HG02571 (cell line): ENCODE measurements around the gene ATF4.
"Not testable (repeated sequence)": the region's sequence is repeated elsewhere in the genome, so short reads cannot be mapped to it uniquely, and the experiment has no call there.

ENCODE experiments used
- ATAC-seq: cut with Tn5 transposase; IDR thresholded peaks from one replicate; pipeline ENCODE4 v1.9.1; 2021; ENCODE audit warnings: mild to moderate bottlenecking, moderate library complexity; ENCODE audit not compliant: unreplicated experiment

ATF4 gene

GRCh38 chr22:39489094-39490068 is 31.0 kb upstream of the ATF4 start:
- no peak for ATAC-seq

GRCh38 chr22:39490135-39490798 is 30.1 kb upstream of the ATF4 start:
- peak; percentile 79 for ATAC-seq

GRCh38 chr22:39490966-39491680 is 29.2 kb upstream of the ATF4 start:
- ATAC-seq = no peak

- no peak for ATAC-seq
Observed at GRCh38 chr22:39491696-39492095, 28.7 kb upstream of the ATF4 start.

- no peak for ATAC-seq
Observed at GRCh38 chr22:39492186-39492585, 28.2 kb upstream of the ATF4 start.

- ATAC-seq = no peak
Observed at GRCh38 chr22:39493759-39494158, 26.6 kb upstream of the ATF4 start.

- no peak for ATAC-seq
Observed at GRCh38 chr22:39494471-39495120, 25.8 kb upstream of the ATF4 start.

GRCh38 chr22:39496131-39496838 is 24.1 kb upstream of the ATF4 start:
- no peak for ATAC-seq

GRCh38 chr22:39497429-39497828 is 22.9 kb upstream of the ATF4 start:
- ATAC-seq = no peak

GRCh38 chr22:39498368-39498767 is 22.0 kb upstream of the ATF4 start:
- no peak for ATAC-seq

- no peak for ATAC-seq
Observed at GRCh38 chr22:39498802-39499201, 21.6 kb upstream of the ATF4 start.

- no peak for ATAC-seq
Observed at GRCh38 chr22:39500101-39500500, 20.3 kb upstream of the ATF4 start.

GRCh38 chr22:39501644-39502108 is 18.7 kb upstream of the ATF4 start:
- ATAC-seq = no peak

- peak; percentile 86 for ATAC-seq
Observed at GRCh38 chr22:39502109-39502788, 18.1 kb upstream of the ATF4 start, which contains the start of gene MIEF1. TSS of gene MIEF1 (plus strand) at chr22:39502290. CDS start at chr22:39511295, 9,005 bp downstream.

- ATAC-seq = no peak
Observed at GRCh38 chr22:39502789-39503409, 17.5 kb upstream of the ATF4 start.

GRCh38 chr22:39503630-39504029 is 16.7 kb upstream of the ATF4 start:
- no peak for ATAC-seq

- ATAC-seq = no peak
Observed at GRCh38 chr22:39504071-39504470, 16.3 kb upstream of the ATF4 start.

GRCh38 chr22:39507021-39507420 is 13.3 kb upstream of the ATF4 start:
- ATAC-seq = not testable (repeated sequence)

- ATAC-seq = no peak
Observed at GRCh38 chr22:39508393-39508792, 12.0 kb upstream of the ATF4 start.
